ENCODE measurements around the gene ALDH9A1. TPM values are rescaled to one million over a fixed set of nuclear protein-coding genes. Genes with fewer than 3 reads are reported as not detected.
"Not testable (repeated sequence)": the region's sequence is repeated elsewhere in the genome, so short reads cannot be mapped to it uniquely, and the experiment has no call there.

Gene ALDH9A1
- total and polyA plus RNA-seq, 7 donors, result 30.4 to 69.3 (median 40.9) TPM

GRCh38 chr1:165641231-165641987 lies 57.0 kb downstream of the ALDH9A1 start:
- no peak for DNase-seq
- H3K36me3 ChIP-seq (ENCODE audit: insufficient read depth in 1 of 2, low read depth in 1 of 2), result peaks cover 0 to 35% of the 10 kb centered on the region in 2 donors
- intact Hi-C loops (cut with DNase I), result no loop called here
- peak overlapping the region; percentile 33 for H3K27ac ChIP-seq
- peaks cover 71% of the 10 kb centered on the region for H3K4me1 ChIP-seq
- TF ChIP-seq CTCF (IDR thresholded peaks at IDR 0.05), result no peak
- no peak for ATAC-seq
- no peaks in the 10 kb centered on the region for H3K9me3 ChIP-seq
- 35 to 59% (median 49%) methylated on average over 2 of the region's 2 CpGs for WGBS, 3 donors
- no peaks in the 10 kb centered on the region for H3K27me3 ChIP-seq (ENCODE audit: insufficient read depth in 3 of 3, low read length in 2 of 3)
- H3K4me3 ChIP-seq, result no peak overlapping the region

- Histone ChIP-seq H3K4me1 (peaks cover 77% of the 10 kb centered on the region), H3K27me3 (ENCODE audit: insufficient read depth in 3 of 3, low read length in 2 of 3) (no peaks in the 10 kb centered on the region), H3K4me3 (no peak overlapping the region), H3K36me3 (ENCODE audit: insufficient read depth in 1 of 2, low read depth in 1 of 2) (peaks cover 0 to 38% of the 10 kb centered on the region in 2 donors), H3K27ac (no peak overlapping the region), H3K9me3 (no peaks in the 10 kb centered on the region)
- TF ChIP-seq CTCF (IDR thresholded peaks at IDR 0.05), result no peak
- intact Hi-C loops (cut with DNase I), result no loop called here
- 85 to 100% (median 97%) methylated on average over 1 of the region's 1 CpG for WGBS, 3 donors
- no peak for DNase-seq
- no peak for ATAC-seq
These were observed 58.3 kb downstream of the ALDH9A1 start for GRCh38 chr1:165639821-165640623.

- peaks cover 92% of the 10 kb centered on the region for H3K4me1 ChIP-seq
- H3K27ac ChIP-seq; H3K9me3 ChIP-seq; intact Hi-C loops (cut with DNase I); ATAC-seq; H3K27me3 ChIP-seq (ENCODE audit: insufficient read depth in 3 of 3, low read length in 2 of 3); DNase-seq; H3K4me3 ChIP-seq: not testable (repeated sequence)
- peaks cover 0 to 38% of the 10 kb centered on the region in 2 donors for H3K36me3 ChIP-seq (ENCODE audit: insufficient read depth in 1 of 2, low read depth in 1 of 2)
- 86 to 91% (median 86%) methylated on average over 7 of the region's 7 CpGs for WGBS, 3 donors
These were observed 60.2 kb downstream of the ALDH9A1 start for GRCh38 chr1:165638211-165638610.

- intact Hi-C loops (cut with DNase I), result no loop called here
- DNase-seq, result no peak
- no peak for TF ChIP-seq CTCF (IDR thresholded peaks at IDR 0.05)
- Histone ChIP-seq H3K27ac (peak overlapping the region; percentile 56), H3K9me3 (no peaks in the 10 kb centered on the region), H3K4me1 (peaks cover 94% of the 10 kb centered on the region), H3K36me3 (ENCODE audit: insufficient read depth in 1 of 2, low read depth in 1 of 2) (peaks cover 0 to 38% of the 10 kb centered on the region in 2 donors), H3K27me3 (ENCODE audit: insufficient read depth in 3 of 3, low read length in 2 of 3) (no peaks in the 10 kb centered on the region), H3K4me3 (no peak overlapping the region)
- WGBS, 3 donors, result 5 to 21% (median 6%) methylated on average over 1 of the region's 1 CpG
- ATAC-seq, result peak in 2 of 4 donors; percentile 29
These were observed 60.9 kb downstream of the ALDH9A1 start for GRCh38 chr1:165637427-165637826.

- Histone ChIP-seq H3K9me3 (no peaks in the 10 kb centered on the region), H3K36me3 (ENCODE audit: insufficient read depth in 1 of 2, low read depth in 1 of 2) (peaks cover 0 to 38% of the 10 kb centered on the region in 2 donors), H3K4me1 (peaks cover 84% of the 10 kb centered on the region), H3K27me3 (ENCODE audit: insufficient read depth in 3 of 3, low read length in 2 of 3) (no peaks in the 10 kb centered on the region), H3K4me3 (no peak overlapping the region), H3K27ac (peak overlapping the region; percentile 56)
- DNase-seq (no peak), ATAC-seq (no peak)
- 48 to 74% (median 49%) methylated on average over 2 of the region's 2 CpGs for WGBS, 3 donors
- no peak for TF ChIP-seq CTCF (IDR thresholded peaks at IDR 0.05)
- intact Hi-C loops (cut with DNase I), result no loop called here
These were observed 62.5 kb downstream of the ALDH9A1 start for GRCh38 chr1:165635823-165636222.

Data from psoas muscle (tissue), 8 donors.